Suppressor macrophage (primary cell): ENCODE data around the gene PLCD3.
"Not testable (repeated sequence)": the region's sequence is repeated elsewhere in the genome, so short reads cannot be mapped to it uniquely, and the experiment has no call there.

Experiments
- DNase-seq, 4 experiments: peaks; one replicate each; pipeline ENCODE4 v3.0.0-alpha.2; 2020 to 2022

Gene PLCD3

DNA sequence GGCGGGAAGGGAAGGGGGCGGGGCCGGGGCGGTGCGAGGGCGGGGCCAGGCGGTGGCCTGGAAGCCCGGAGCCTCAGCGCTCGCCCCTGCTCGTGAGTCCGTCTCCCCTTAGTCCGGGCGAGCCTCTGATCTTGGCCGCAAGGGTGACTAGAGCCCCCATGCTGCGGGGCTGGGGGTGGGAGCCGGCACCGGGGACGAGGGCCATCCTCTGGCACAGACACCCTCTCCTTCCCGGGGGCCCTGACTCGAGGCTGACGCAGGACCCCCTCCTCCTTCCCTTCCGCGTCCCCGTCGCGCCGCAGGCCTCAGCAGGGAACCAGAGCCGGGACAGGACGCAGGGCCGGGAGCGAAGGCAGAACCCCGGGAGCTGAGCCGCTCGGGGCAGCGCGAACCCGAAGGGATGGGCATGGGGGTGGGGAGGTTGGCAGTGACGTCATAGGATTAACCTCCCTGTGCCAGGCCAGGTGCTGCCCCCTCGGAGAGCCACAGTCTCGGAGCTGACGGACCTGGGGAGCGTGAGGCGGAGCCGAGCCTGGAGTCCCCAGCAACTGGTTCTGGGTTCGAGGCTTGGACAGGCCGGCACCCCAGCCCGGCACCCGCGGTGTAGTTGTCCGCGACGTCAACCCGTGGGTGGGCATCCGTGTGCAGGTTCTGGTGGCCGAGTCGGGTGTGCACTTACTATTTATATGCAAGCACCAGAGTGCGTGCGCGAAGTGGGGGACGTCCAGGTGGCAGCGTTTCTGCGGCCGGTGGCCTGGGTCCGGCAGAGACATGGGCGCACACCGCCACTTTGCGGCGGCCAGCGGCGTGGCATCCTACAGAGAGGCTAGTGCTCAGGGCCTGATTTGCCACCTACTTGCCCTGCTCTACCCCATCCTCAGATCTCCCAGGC lies 503 bp upstream of the PLCD3 start:
- peak; percentile 77 to 90 (median 84) for DNase-seq

DNA sequence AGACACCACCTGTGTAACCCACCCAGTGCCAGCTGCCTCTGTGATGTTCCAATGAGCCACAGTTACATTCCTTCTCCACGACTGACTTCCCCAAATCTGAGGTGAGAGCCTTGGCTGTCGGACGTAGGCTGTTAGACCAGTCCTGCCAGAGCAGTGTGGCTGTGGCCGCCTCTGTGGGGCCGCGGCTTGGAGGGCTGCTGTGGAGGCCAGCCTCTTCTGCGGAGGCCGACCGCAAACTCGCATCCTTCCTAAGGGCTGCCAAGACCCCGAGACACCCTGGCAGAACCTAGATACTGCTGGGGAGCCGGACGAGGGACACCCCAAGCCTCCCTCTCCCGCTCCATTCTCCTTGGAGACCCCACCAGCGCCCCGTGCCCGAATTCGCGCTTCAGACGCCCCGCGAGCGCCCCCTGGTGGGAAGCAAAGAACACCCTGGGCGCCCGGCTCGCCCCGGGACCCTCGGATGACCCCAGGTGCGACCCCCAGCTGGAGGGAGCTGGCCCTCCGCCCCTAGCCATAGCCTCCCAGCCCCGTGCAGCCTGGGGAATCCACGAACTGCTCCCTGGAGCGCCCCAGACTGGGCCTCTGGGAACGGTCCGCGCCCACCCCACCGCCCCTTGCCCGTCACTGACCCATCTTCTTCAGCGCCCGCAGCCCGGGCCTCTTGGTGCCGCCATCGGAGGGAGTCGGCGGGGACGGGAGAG lies 547 bp downstream of the PLCD3 start:
- peak; percentile 34 to 76 (median 51) for DNase-seq

DNA sequence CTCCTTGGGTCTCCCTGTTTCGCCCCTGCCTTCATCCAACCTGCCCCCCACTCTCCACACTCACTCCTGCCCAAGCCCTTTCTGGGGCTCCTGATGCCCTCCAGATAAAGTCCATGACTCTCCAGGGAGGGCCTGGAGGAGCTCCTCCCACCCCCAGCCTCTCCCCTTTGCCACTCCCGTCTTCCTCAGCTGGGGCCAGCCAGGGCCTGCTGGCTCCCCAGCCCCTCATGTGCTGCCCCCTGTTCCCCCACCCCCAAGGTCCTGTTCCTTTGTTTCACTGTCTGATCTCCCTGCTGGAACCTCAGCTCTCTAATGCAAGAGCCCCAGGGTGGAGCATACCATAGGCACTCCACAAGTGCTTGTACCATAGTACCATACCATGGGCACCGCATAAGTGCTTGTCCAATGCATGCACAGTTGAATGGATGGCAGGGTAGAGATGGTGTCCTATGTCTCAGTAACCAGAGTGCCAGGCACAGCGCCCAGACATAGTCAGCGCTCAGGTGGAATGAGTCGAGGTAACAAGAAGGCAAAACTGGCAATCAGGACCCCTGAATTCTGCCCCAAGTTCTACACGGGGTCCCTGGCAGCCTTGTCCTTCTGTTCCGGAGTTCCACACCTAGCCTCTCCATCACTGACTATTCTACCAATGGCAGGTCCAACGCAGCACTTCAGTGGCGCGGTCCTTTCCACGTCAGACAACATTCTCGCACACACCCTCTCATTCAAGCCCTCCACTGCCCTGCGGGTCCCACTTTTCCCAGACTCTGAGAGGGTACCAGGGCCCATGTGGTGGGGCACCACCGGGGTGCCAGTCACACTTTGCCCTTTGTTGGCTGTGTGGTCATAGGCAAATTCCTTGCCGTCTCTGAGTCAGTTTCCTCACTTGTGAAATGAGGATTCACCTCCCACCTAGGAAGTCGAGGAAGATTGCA lies 1.4 kb downstream of the PLCD3 start:
- DNase-seq = no peak

DNA sequence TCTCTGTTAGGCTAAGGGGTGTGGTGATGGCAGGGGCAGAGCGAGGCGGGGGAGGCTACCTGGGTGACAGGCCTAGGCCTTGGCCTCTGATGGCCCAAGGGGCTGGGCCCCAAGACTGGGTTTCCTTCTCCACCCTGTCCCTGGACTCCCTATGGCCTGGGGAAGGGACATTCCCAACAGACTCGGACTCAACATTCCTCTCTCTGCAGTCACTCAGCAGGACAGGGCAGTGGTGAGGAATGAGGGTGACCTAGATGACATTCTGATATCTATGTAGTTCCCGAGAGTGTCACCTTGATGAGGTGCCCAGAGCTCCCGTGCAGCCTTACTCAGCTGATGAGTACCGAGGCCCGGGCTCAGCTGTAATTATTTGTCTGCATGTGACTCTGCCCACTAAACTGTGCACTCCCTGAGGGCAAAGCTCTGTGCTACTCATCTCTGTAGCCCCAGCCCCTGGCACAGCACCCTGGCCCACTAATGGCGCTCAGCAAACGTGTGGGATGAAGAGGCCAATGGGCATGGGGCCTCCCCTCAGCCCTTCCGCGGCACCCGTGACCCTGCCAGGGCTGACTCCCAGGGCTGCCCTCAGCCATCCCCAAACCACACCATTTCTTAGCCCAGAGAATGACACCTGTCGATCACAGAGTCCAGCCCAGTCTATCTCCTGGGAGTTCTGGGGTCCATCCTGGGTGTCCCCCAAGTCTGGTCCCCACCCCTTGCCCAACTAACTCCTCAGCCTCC lies 2.2 kb downstream of the PLCD3 start:
- no peak for DNase-seq

DNA sequence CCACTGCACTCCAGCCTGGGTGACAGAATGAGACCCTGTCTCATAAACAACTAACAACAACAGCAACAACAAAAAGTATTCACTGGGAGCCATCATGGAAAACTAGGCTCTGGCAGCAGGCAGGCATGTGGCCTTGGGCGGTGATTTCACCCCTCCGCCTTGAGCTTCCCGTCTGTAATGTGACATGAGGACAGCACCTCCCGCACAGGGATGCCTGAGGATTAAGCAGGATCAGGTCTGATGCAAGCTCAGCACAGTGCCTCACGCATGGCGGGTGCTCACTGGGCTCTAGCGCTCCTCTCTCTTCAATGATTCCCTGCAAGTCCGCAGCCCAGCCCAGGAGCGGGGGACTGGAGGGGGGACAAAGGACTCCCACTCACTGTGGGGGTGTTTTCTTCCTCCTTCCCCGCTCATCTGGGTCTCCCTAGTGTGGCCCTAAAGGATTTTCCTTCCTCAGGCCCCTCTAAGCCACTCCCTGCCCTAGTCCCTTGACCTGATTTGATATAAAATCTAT lies 2.8 kb downstream of the PLCD3 start:
- no peak for DNase-seq

DNA sequence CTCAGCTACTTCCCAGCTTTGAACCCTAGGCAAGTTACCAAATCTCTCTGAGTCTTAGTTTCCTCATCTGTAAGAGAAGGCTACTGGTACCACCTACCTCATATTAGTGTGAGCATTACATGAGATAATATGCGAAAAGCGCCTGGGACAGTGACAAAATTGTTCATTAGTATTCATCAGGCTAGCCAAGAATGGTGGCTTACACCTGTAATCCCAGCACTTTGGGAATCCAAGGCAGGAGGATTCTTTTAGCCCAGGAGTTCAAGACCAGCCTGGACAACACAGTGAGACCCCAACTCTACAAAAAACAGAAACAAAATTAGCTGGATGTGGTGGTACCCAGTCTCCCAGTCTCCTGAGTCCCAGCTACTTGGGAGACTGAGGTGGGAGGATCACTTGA lies 3.3 kb downstream of the PLCD3 start:
- no peak for DNase-seq

DNA sequence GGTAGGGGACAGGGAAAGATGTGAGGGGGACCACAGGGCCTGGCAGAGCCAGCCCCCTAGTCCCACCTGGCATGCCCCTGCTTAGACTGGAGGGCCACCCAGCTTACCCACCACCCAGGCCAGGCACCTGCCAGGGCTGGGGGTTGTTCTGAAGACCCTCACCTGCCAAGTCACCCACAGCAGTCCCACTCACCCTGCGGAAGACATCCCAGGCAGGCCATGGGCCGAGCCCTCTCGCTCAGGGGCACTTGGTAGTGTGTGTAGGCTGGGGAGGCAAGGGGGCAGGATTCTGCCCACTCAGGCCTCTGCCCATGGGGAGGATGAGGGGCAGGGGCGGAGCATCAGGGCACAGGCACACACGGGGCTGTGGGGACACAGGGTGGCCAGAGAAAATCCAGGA lies 4.0 kb downstream of the PLCD3 start:
- DNase-seq = no peak

DNA sequence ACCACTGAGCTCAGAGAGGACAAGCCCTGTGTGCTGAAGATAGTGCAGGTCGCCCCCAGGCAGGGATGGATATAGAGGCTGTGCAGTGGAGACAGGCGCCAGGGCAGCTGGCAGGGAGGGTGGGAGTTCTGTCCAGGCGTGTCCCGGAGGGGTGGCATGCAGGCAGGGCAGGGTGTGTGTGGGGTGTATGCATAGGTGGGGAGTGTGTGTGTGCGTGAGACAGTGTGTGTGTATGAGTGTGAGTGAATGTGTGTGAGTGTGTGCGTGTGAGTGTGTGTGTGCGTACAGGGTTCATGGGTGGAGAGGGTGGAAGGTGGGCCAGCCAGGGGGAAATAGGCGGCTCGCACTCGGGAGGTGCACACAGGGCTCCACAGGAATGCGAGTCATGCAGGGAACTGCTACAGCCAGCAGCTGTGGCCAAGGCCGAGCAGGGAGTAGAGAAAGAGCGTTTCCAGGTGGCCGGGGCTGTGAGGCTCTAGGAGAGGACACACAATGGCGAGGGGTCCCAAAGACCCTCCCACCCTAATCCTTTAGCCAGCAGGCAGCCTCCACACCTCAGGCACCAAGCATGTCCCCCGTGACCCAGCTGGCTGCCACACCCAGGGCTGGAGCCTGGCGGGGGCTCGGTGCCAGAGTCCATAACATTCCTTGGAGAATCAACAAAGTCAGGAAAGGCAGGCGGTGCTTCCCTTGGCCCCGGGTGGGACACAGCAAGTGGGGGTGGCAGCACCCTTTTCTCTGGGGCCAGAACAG lies 4.6 kb downstream of the PLCD3 start:
- no peak for DNase-seq

DNA sequence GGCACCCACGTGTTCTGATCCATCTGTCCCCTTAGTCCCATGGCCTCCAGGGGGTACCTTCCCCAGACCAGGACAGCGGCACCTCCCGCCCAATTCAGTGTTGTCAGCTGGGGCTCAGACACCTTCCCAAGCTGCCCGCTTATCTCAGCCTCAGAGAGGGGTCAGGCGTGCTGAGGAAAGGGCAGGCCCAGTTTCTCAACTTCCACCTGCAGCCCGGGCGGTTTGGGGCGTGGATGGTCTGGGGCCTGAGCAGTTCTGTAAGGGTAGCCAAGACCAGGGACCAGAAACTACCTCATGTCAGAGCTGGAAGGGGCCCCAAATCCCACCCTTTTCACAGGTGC lies 5.1 kb downstream of the PLCD3 start:
- DNase-seq = no peak

DNA sequence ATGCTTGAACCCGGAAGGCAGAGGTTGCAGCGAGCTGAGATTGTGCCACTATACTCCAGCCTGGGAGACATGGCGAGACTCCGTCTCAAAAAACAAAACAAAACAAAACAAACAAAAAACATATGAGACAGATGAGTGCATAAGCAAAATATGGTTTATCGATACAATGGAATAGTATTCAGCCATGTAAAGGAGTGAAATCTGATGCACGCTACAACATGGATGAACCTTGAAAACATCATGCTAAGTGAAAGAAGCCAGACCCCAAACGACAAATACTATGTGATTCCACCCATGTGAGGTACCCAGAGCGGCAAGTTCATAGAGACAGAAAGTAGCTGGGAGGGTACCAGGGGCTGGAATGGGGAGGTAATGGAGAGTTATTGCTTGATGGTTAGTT lies 6.8 kb downstream of the PLCD3 start:
- DNase-seq = no peak

DNA sequence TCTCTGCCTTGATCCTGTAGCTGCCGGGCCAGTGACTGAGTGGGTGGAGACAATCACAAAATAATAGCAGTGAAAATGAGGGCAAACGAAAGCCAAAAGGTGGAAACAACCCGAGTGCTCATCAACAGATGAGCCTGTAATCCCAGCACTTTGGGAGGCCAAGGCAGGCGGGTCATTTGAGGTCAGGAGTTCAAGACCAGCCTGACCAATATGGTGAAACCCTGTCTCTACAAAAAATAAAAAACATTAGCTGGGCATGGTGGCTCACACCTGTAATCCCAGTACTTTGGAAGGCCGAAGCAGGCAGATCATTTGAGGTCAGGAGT lies 7.6 kb downstream of the PLCD3 start:
- not testable (repeated sequence) for DNase-seq

DNA sequence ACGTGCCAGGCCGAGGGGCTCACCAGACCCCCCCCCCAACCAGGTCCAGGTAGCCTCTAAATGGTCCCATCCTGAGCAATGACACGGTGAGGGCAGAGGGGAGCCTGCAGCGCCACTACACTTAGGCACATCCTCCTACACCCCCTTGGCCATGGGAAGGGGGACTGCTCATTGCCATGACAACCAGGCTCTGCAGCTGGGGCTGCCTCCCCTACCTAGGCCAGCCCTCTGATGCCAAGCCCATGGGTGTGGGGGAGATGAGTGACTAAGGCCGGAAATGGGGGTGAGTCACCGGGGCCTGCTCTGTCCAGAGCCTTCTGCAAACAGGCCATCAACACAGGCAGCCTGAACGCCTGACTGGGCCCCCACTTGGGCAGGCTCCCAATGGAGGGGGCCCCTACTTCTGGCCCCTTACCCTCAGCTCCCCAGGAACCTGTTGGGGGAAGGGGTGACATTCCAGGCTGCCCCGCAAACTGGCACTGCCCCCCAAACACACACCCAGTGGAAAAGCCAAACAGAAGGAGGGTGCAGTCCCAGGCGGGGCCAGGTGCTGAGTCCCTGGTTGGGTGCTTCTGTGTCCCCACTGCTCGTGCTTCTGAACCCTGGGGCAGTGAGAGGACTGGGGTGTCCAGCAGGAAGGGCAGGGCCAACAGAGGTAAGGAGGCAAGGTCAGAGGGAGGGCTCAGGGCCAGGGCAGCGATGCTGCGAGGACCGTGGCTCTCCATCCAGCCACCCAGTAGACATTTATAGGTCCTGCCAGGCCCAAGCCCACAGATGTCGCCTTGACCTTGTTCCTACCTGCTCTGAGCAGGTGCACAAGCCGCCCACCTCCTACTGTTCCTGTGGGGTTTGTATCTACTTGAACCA lies 8.2 kb downstream of the PLCD3 start:
- peak; percentile 69 to 82 (median 76) for DNase-seq

DNA sequence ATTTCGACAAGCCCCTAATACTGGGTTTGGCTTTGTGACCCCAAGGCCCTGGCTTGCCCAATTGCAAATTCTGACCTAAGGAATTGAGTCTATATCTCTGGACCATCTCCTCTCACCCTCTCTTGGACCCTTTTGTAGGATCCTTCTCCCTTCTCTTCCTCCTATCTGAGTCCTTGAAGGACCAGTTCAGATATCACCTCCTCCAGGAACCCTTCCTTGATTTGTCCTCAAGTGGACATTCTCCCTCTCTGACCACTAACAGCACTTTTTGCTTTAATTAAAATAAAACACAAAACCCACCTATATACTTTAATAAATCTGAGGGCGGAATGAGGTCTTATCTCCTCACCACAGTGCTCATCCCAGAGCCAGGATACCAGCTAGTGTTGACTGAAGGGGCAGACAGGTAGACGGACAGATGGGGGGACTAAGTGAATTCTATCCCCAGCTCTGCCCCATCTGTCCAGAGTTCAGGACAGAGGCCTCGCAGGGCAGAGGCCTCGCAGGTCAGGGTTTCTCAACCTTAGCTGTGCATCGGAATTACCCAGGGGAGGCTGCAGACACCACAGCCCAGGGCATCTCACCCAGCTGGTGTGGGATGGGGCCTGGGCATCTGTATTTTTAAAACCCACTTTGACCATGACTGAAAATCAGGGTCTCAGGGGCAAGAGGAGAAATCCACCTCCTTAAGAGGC lies 9.1 kb downstream of the PLCD3 start:
- DNase-seq = no peak

DNA sequence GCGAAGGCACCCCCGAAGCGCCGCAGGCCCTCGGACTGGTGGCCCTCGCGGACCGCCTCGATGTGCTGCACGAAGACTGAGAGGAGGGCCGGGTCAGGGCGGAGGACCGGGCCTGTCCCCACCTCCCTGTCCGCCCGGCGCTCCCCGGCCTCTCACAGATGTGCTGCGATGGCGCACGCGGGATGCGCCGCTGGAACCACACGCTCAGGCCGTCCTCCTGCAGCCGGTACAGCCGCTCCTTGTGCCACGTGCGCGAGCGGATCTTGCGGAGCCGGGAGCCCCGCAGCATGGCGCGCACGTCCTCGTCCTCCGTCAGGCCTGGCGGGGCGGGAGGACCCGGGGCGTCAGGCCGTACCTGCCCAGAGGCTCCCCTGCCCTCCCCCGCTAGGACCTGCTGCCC lies 11.3 kb downstream of the PLCD3 start:
- no peak for DNase-seq

DNA sequence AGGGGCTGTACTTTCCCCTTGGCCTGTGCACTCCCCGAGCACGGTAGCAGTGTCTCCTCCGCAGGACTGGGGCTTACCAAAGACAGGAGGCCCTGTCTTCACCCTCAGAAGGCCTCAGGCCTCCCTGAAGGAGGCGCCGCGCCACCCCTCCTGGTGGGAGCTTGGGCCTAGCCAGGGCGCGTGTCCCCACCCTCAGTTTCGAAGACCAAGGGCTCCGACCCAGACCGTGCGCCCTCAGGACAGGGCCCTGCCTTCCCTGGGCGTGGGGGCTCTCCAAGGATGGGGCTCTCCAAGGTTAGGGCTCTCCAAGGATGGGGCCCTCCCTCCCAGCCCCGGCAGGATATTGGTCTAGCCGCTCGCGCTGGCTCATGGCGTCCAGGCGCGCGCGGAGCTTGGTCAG lies 11.8 kb downstream of the PLCD3 start:
- DNase-seq = no peak

DNA sequence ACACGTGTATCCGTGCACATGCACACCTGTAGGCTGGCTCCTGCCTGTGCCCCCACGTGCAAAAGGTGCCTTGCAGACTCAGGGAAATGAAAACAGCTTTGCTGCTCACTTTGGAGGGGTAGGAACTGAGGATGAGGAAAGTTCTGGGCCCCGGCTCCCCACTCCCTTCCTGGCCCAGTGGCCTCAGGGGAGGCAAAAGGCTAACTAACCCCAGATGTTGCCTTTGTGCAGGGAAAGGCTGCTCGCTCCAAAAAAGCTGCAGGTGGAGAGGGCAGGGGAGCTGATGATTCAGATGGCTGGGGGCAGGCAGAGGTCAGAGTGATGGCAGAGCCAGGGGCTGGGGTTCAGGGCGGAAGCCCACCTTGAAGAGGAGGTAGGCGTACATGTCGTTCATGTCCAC lies 12.4 kb downstream of the PLCD3 start:
- no peak for DNase-seq

DNA sequence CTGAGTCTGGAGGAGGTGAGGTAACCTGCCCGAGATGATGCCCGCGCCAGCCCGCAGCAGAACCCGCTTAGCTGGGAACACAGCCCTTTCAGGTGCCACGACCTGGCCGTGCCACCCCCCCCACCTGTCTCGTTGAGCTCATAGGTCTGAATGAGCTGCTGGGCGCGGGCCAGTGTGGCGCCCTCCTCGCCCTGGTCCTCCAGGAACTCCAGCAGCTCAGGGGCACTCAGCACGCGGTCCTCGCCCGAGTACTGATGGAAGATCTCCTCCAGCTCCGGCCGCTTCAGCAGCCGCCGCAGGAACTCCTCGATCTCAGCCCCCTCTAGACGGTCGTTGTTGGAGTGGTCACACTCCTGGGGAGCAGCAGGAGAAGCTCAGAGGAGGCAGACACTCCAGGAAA lies 13.6 kb downstream of the PLCD3 start:
- DNase-seq = no peak

DNA sequence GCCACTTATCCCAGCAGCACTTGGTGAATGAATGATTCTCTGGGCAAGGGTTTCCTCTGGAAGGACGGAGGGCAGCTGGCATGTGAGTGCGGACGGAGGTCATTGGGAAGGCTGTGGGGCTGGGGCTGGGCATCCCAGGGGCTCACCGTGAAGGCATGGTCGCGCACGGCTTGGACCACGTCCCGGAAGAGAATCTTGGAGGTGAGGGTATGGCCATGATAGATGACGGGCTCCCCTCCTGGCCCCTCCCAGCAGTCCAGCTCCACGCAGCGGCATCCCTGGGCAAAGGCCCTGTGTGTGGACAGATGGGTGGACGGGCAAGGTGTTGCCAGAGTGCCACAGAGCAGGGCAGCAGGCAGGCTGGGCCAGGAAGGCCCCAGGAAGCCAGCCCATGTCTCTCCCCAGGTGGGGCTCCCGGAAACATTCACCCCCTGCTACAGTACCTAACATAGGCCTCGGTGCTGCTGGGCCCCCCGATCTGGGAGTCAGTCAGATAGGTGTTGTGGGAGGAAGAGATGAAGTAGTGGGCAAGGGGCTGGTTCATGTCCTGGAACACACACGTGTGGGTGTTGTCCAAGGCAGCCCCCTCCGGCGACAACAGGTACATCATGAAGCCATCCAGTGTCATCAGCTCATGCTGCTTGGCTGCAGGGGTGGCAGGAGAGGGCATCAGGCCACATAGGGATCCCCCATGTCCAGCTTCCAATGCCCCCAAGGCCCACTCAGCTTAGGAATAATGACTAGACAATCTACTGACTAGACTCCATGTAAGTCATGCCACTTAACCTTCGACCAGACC lies 14.3 kb downstream of the PLCD3 start:
- DNase-seq = no peak

DNA sequence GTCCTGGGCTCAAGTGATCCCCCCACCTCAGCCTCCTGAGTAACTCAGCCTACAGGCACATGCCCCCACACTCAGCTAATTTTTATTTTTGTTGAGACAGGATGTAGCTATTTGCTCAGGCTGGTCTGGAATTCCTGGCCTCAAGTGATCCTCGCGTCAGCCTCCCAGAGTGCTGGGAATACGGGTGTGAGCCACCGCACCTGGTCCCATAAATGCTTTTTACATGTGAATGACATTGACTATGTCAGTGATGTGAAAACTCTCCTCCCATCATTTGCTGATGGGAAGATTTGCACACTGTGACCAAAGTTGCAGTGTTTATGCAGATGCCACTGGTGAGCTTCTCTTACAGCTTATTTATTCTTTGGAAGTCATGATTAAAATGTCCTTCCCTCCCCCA lies 15.0 kb downstream of the PLCD3 start:
- no peak for DNase-seq
